K562 (cell line): Measurements from ENCODE around the gene GEMIN5. TPM values are rescaled to one million over a fixed set of nuclear protein-coding genes. Genes with fewer than 3 reads are reported as not detected.
"Not testable (repeated sequence)": the region's sequence is repeated elsewhere in the genome, so short reads cannot be mapped to it uniquely, and the experiment has no call there.

Source experiments
- ATAC-seq: fragments of 200-7000 bp; cut with Tn5 transposase; 3 replicates; pipeline ENCODE4 v1.9.1; 2020; ENCODE audit warnings: moderate library complexity
- BruUV-seq: library from RNA; stranded (reverse); fragments of 400-500 nt; replicated peaks from 2 replicates; lab custom pipeline; 2021; lab: Mats Ljungman, UMichigan
- CTCF ChIA-PET: fragments of 300-600 bp; formaldehyde crosslinking; extraction: SDS; loops from one replicate; lab custom pipeline; 2021; ENCODE audit warnings: low intra/inter-chr PET ratio; lab: Yijun Ruan, JAX
- POLR2A ChIA-PET: fragments of 300-600, 350-650 bp; sonication (Branson Sonifier 250); formaldehyde crosslinking; extraction: SDS; loops from one replicate; lab custom pipeline; 2021; ENCODE audit warnings: antibody characterized with exemption, inconsistent platforms; lab: Yijun Ruan, JAX
- DNase-seq, 4 experiments: peaks; one replicate each; pipeline versions ENCODE4 v3.0.0 to v3.0.0-alpha.2; 2011 to 2018; ENCODE audit warnings: low spot score in 3 of 4, mixed read lengths in 3 of 4; ENCODE audit errors: extremely low read depth in 1 of 4
- FAIRE-seq: peaks from 2 replicates; lab custom pipeline; 2011; peaks lifted over from hg19 to GRCh38; lab: Jason Lieb, UNC
- H2AFZ ChIP-seq: 2 replicates; pipeline ENCODE4 v1.6.0; 2011; ENCODE audit warnings: low read depth, low read length, control low read depth, inconsistent platforms
- H3K27ac ChIP-seq: fragments of 200-600 bp; 3 replicates; pipeline ENCODE4 v1.8.0; 2011; ENCODE audit warnings: low read depth, mild to moderate bottlenecking, control low read depth, inconsistent platforms, low read length, moderate library complexity, mixed read lengths; ENCODE audit errors: extremely low read depth
- H3K27me3 ChIP-seq, 2 experiments: fragments of 300-600 bp in 1 of 2; 2 replicates in 1 of 2; 3 replicates in 1 of 2; pipeline versions ENCODE4 v1.6.0 to v1.8.0; 2011; ENCODE audit warnings: inconsistent platforms in 2 of 2, low read length in 2 of 2, mild to moderate bottlenecking in 1 of 2, mixed read lengths in 1 of 2, moderate library complexity in 1 of 2; ENCODE audit not compliant: control insufficient read depth in 2 of 2, insufficient read depth in 2 of 2
- H3K36me3 ChIP-seq: fragments of 300-600 bp; 3 replicates; pipeline ENCODE4 v1.8.0; 2011; ENCODE audit warnings: mild to moderate bottlenecking, low read length, inconsistent platforms; ENCODE audit not compliant: control insufficient read depth, insufficient read depth
- H3K4me1 ChIP-seq, 2 experiments: fragments of 200-600 bp in 1 of 2; replicated peaks in 1 of 2; 2 replicates in 1 of 2; 3 replicates in 1 of 2; pipeline versions ENCODE4 v1.5.1 to v1.8.0; 2011; ENCODE audit warnings: inconsistent platforms in 2 of 2, low read length in 2 of 2, mild to moderate bottlenecking in 1 of 2, mixed read lengths in 1 of 2, moderate library complexity in 1 of 2; ENCODE audit not compliant: control insufficient read depth in 2 of 2, insufficient read depth in 2 of 2
- H3K4me2 ChIP-seq: 2 replicates; pipeline ENCODE4 v1.6.1; 2011; ENCODE audit warnings: low read length, control low read depth, inconsistent platforms, mixed read lengths; ENCODE audit not compliant: insufficient read depth
- H3K4me3 ChIP-seq: fragments of 200-600 bp; sonication (generic), shearing (Covaris generic); 2 replicates; pipeline ENCODE4 v1.5.1; 2016; ENCODE audit warnings: control low read depth, inconsistent platforms
- H3K79me2 ChIP-seq: fragments of 200-600 bp; 3 replicates; pipeline ENCODE4 v1.8.0; 2011; ENCODE audit warnings: low read length, inconsistent platforms; ENCODE audit not compliant: control insufficient read depth, insufficient read depth
- H3K9ac ChIP-seq, 2 experiments: 2 replicates each; pipeline versions ENCODE4 v1.6.0 to v1.6.1; 2011; ENCODE audit warnings: low read depth in 2 of 2, low read length in 2 of 2, control low read depth in 1 of 2, inconsistent platforms in 1 of 2, mild to moderate bottlenecking in 1 of 2, mixed read lengths in 1 of 2; ENCODE audit not compliant: insufficient read depth in 1 of 2
- H3K9me1 ChIP-seq: one replicate; pipeline ENCODE4 v1.6.0; 2011; ENCODE audit warnings: inconsistent platforms, mild to moderate bottlenecking, low read length, moderate library complexity; ENCODE audit not compliant: control insufficient read depth, insufficient read depth
- H3K9me3 ChIP-seq: replicated peaks from 2 replicates; pipeline ENCODE4 v1.5.1; 2011; ENCODE audit warnings: low read depth, low read length, inconsistent platforms; ENCODE audit not compliant: control insufficient read depth, insufficient read depth
- H4K20me1 ChIP-seq: replicated peaks from 2 replicates; pipeline ENCODE4 v1.6.1; 2011; ENCODE audit warnings: low read length, inconsistent platforms, mixed read lengths; ENCODE audit not compliant: control insufficient read depth, insufficient read depth
- ASH1L ChIP-seq: fragments of 450-650 bp; IDR thresholded peaks from 2 replicates; pipeline ENCODE4 v1.6.1; 2018; ENCODE audit warnings: borderline replicate concordance, mild to moderate bottlenecking, low read depth; ENCODE audit not compliant: partially characterized antibody
- C11orf30 ChIP-seq: fragments of 450-650 bp; IDR thresholded peaks from 2 replicates; pipeline ENCODE4 v1.6.1; 2016; ENCODE audit warnings: low read depth, mild to moderate bottlenecking
- CHAMP1 ChIP-seq: fragments of 450-650 bp; IDR thresholded peaks from 2 replicates; pipeline ENCODE4 v1.6.1; 2016; ENCODE audit warnings: mild to moderate bottlenecking
- NFE2L1 ChIP-seq: fragments of 450-650 bp; IDR thresholded peaks from 2 replicates; pipeline ENCODE4 v1.6.1; 2016; ENCODE audit warnings: missing genetic modification characterization, low read depth, mild to moderate bottlenecking, missing compliant biosample characterization, moderate library complexity, borderline replicate concordance
- NFYB ChIP-seq: IDR thresholded peaks from 2 replicates; pipeline ENCODE4 v1.6.1; 2011; ENCODE audit warnings: mild to moderate bottlenecking, moderate library complexity; ENCODE audit not compliant: insufficient read length; ENCODE audit errors: extremely low read depth
- RBM25 ChIP-seq: fragments of 200-400 bp; formaldehyde crosslinking; IDR thresholded peaks from 2 replicates; pipeline ENCODE4 v1.6.1; 2018; ENCODE audit warnings: low read length, low read depth, moderate library complexity; ENCODE audit not compliant: severe bottlenecking
- ZNF316 ChIP-seq: fragments of 450-650 bp; IDR thresholded peaks from 2 replicates; pipeline ENCODE4 v1.6.1; 2016
- WGBS: fragments of 100-300 bp; shearing (Covaris generic); methylation state at CpG from one replicate; pipeline ENCODE4 v1.1.6; 2016; ENCODE audit warnings: low coverage, mixed read lengths; ENCODE audit not compliant: insufficient coverage; ENCODE audit errors: missing lambda C conversion rate; 5-methylcytosine and 5-hydroxymethylcytosine counted together
- in situ Hi-C: fragments of 300-500 bp; cut with MboI; formaldehyde crosslinking; loops from 4 replicates; pipeline ENCODE4 v1.15.0; 2018; ENCODE audit warnings: inconsistent platforms, mixed read lengths
- intact Hi-C: fragments of 100-400 bp; cut with micrococcal nuclease; formaldehyde crosslinking; loops from 2 replicates; pipeline ENCODE4 v1.14.2; 2022
- polyA plus RNA-seq, 8 experiments: library from polyadenylated mRNA; depleted of rRNA in 4 of 8; stranded (reverse) in 5 of 8; unstranded in 3 of 8; fragments of >200 nt; fragmentation: Nextera tagmentation in 2 of 8; fragmentation: Illumina TruSeq in 1 of 8; extraction: Ambion mirVana in 2 of 8; extraction: Trizol in 1 of 8; gene quantifications; 2 replicates each; pipeline versions ENCODE4 v1.2.1 to v1.2.3, GENCODE V29; 2011 to 2014; ENCODE audit warnings: inconsistent platforms in 1 of 8, missing spikeins in 1 of 8
- total RNA-seq, 7 experiments: library from RNA; depleted of rRNA in 6 of 7; stranded (reverse); fragments of >200 nt in 6 of 7; fragmentation: Illumina TruSeq in 2 of 7; extraction: Trizol in 2 of 7; gene quantifications; 2 replicates each; pipeline versions ENCODE4 v1.2.1 to v1.2.3, GENCODE V29; 2011 to 2021; ENCODE audit warnings: low replicate concordance in 1 of 7
- TF ChIP-seq, protein P1 (sequence below): fragments of 200-800 bp; sonication (Bioruptor generic); IDR thresholded peaks from 2 replicates; pipeline ENCODE4 v1.6.1; 2017; ENCODE audit warnings: missing genetic modification characterization, missing compliant biosample characterization

The GEMIN5 gene
- total and polyA plus RNA-seq, 9 of the 15 experiments (the other 6 are each of a cell fraction or from before 2014, with no cell fraction given) = 10.3 to 48.2 (median 34.7) TPM

GRCh38 chr5:154977409-154977808 lies 39.4 kb upstream of the GEMIN5 start (continued):
- peak; percentile 78; the same call in 1 of the 2 replicates for TF ChIP-seq NFE2L1 (tag)
- TF ChIP-seq, protein P1, sequence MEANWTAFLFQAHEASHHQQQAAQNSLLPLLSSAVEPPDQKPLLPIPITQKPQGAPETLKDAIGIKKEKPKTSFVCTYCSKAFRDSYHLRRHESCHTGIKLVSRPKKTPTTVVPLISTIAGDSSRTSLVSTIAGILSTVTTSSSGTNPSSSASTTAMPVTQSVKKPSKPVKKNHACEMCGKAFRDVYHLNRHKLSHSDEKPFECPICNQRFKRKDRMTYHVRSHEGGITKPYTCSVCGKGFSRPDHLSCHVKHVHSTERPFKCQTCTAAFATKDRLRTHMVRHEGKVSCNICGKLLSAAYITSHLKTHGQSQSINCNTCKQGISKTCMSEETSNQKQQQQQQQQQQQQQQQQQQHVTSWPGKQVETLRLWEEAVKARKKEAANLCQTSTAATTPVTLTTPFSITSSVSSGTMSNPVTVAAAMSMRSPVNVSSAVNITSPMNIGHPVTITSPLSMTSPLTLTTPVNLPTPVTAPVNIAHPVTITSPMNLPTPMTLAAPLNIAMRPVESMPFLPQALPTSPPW (CRISPR knock-in tag) = no peak

DNA sequence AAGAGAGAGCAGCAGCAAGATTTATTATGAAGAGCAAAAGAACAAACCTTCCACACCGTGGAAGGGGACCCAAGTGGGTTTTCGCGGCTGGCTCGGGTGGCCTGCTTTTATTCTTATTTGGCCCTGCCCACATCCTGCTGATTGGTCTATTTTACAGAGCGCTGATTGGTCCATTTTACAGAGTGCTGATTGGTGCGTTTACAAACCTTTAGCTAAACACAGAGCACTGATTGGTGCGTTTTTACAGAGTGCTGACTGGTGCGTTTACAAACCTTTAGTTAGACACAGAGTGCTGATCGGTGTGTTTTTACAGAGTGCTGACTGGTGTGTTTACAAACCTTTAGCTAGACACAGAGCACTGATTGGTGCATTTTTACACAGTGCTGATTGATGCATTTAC lies 38.1 kb upstream of the GEMIN5 start:
- H3K4me3 ChIP-seq, H3K9me1 ChIP-seq, FAIRE-seq, H3K79me2 ChIP-seq, H3K27me3 ChIP-seq, CTCF ChIA-PET, H4K20me1 ChIP-seq, H3K9me3 ChIP-seq, H3K4me2 ChIP-seq, H3K36me3 ChIP-seq, intact Hi-C loops, H3K27ac ChIP-seq, ATAC-seq, H3K4me1 ChIP-seq, BruUV-seq, H3K9ac ChIP-seq, in situ Hi-C loops, DNase-seq, H2AFZ ChIP-seq: not testable (repeated sequence)
- WGBS = 81% methylated on average over 9 of the region's 9 CpGs
- TF ChIP-seq ASH1L (peak; percentile 55), RBM25 (peak; percentile 32), ZNF316 (peak; percentile 70), C11orf30 (peak; percentile 12; the same call in 1 of the 2 replicates), NFYB (peak; percentile 57), CHAMP1 (peak; percentile 44; the same call in 1 of the 2 replicates)
- POLR2A ChIA-PET = interaction anchor here (0.7 kb wide), 1 partner anchor 505 kb away, joined by 3 read pairs; no protein-coding TSS in a partner anchor
